Fibroblast of lung (primary cell): ENCODE measurements around the gene BEND2. TPM values are rescaled to one million over a fixed set of nuclear protein-coding genes. Genes with fewer than 3 reads are reported as not detected.

Experiments used
- DNase-seq, 2 donors: peaks; one replicate each; pipeline versions ENCODE4 v3.0.0 to v3.0.0-alpha.2; 2010; ENCODE audit warnings: low read depth in 2 of 2
- H2AFZ ChIP-seq: 2 replicates; pipeline ENCODE4 v1.5.1; 2012; ENCODE audit warnings: low read length, control low read depth, inconsistent platforms
- H3K27ac ChIP-seq: 2 replicates; pipeline ENCODE4 v1.5.1; 2011; ENCODE audit warnings: low read length, control low read depth; ENCODE audit not compliant: insufficient read depth
- H3K27me3 ChIP-seq: 2 replicates; pipeline ENCODE4 v1.5.1; 2011; ENCODE audit warnings: mild to moderate bottlenecking, low read length; ENCODE audit not compliant: control insufficient read depth, insufficient read depth
- H3K36me3 ChIP-seq: 2 replicates; pipeline ENCODE4 v1.5.1; 2011; ENCODE audit warnings: low read length; ENCODE audit not compliant: control insufficient read depth, insufficient read depth
- H3K4me1 ChIP-seq: 2 replicates; pipeline ENCODE4 v1.5.1; 2011; ENCODE audit warnings: low read length; ENCODE audit not compliant: control insufficient read depth, insufficient read depth; ENCODE audit errors: extremely low read depth
- H3K4me2 ChIP-seq: 2 replicates; pipeline ENCODE4 v1.5.1; 2011; ENCODE audit warnings: low read length, control low read depth; ENCODE audit not compliant: insufficient read depth; ENCODE audit errors: extremely low read depth
- H3K4me3 ChIP-seq, 4 experiments: fragments of 200-600 bp in 1 of 4; sonication (generic) in 1 of 4; replicated peaks in 1 of 4; 2 replicates each; pipeline ENCODE4 v1.5.1; 2011 to 2016; ENCODE audit warnings: low read length in 4 of 4, low read depth in 3 of 4, mild to moderate bottlenecking in 3 of 4, control low read depth in 2 of 4, inconsistent platforms in 1 of 4, mixed read lengths in 1 of 4; ENCODE audit not compliant: insufficient read depth in 1 of 4; ENCODE audit errors: control extremely low read depth in 1 of 4
- H3K79me2 ChIP-seq: 2 replicates; pipeline ENCODE4 v1.5.1; 2012; ENCODE audit warnings: mild to moderate bottlenecking, low read length, inconsistent platforms; ENCODE audit not compliant: control insufficient read depth, insufficient read depth
- H3K9ac ChIP-seq: 2 replicates; pipeline ENCODE4 v1.5.1; 2011; ENCODE audit warnings: mild to moderate bottlenecking, low read length, control low read depth; ENCODE audit not compliant: insufficient read depth
- H3K9me3 ChIP-seq: 2 replicates; pipeline ENCODE4 v1.5.1; 2012; ENCODE audit warnings: low read depth, low read length; ENCODE audit not compliant: control insufficient read depth, insufficient read depth
- H4K20me1 ChIP-seq: 2 replicates; pipeline ENCODE4 v1.5.1; 2011; ENCODE audit warnings: low read length; ENCODE audit not compliant: control insufficient read depth, insufficient read depth; ENCODE audit errors: extremely low read depth
- CTCF ChIP-seq, 2 donors: IDR thresholded peaks in 1 of 2; conservative IDR thresholded peaks in 1 of 2; 1 replicate in 1 of 2; 2 replicates in 1 of 2; pipeline ENCODE4 v1.5.1; 2011 to 2012; ENCODE audit warnings: low read length in 2 of 2, control low read depth in 1 of 2, inconsistent platforms in 1 of 2, low read depth in 1 of 2, mild to moderate bottlenecking in 1 of 2
- EZH2 ChIP-seq: IDR thresholded peaks from 2 replicates; pipeline ENCODE4 v1.5.1; 2012; ENCODE audit warnings: low read length, control low read depth, mild to moderate bottlenecking; ENCODE audit errors: missing control alignments
- polyA plus RNA-seq, 2 donors: library from polyadenylated mRNA; depleted of rRNA in 1 of 2; stranded (reverse) in 1 of 2; unstranded in 1 of 2; fragments of >200 nt; gene quantifications; 2 replicates each; pipeline ENCODE4 v1.2.1, GENCODE V29; 2011 to 2012; ENCODE audit warnings: missing spikeins in 1 of 2
- total RNA-seq: library from RNA; depleted of rRNA; stranded (reverse); fragments of >200 nt; gene quantifications from 2 replicates; pipeline ENCODE4 v1.2.1, GENCODE V29; 2014

The BEND2 gene
- total and polyA plus RNA-seq, 2 donors (not counting 1 experiment from before 2014, with no cell fraction given) = not detected

GRCh38 chrX:18119856-18120255, 100.8 kb downstream of the BEND2 start:
- H3K4me1 ChIP-seq = no peaks in the 10 kb centered on the region
- H4K20me1 ChIP-seq = no peaks in the 10 kb centered on the region
- no peak overlapping the region for H3K4me3 ChIP-seq
- no peak overlapping the region for H2AFZ ChIP-seq
- H3K27ac ChIP-seq = no peak overlapping the region
- H3K4me2 ChIP-seq = no peak overlapping the region
- no peak overlapping the region for H3K9ac ChIP-seq
- no peaks in the 10 kb centered on the region for H3K79me2 ChIP-seq
- no peaks in the 10 kb centered on the region for H3K27me3 ChIP-seq
- no peak for TF ChIP-seq EZH2
- no peak for TF ChIP-seq CTCF (conservative IDR thresholded peaks at IDR 0.05 in 1 of 2, IDR thresholded peaks at IDR 0.05 in 1 of 2; ENCODE audit: low read depth in 1 of 2, low read length in 2 of 2)
- H3K36me3 ChIP-seq = no peaks in the 10 kb centered on the region
- no peak for DNase-seq
- no peaks in the 10 kb centered on the region for H3K9me3 ChIP-seq

Other genes starting within 250 kb of the BEND2 start
- 1.5 and 1.8 TPM in 2 replicates for gene SCML2, start 133.8 kb upstream of the BEND2 start, total RNA-seq
- gene SCML2, start 133.8 kb upstream of the BEND2 start, polyA plus RNA-seq = 1.7 and 2.3 TPM in 2 replicates
- 2.8 and 5.0 TPM in 2 replicates for gene CDKL5, start 204.7 kb upstream of the BEND2 start, total RNA-seq
- 3.4 and 6.6 TPM in 2 replicates for gene CDKL5, start 204.7 kb upstream of the BEND2 start, polyA plus RNA-seq